HEK293 (cell line): ENCODE results near the gene TAGAP.

Experiments used
- PRDM1 ChIP-seq: fragments of 450-650 bp; formaldehyde crosslinking; IDR thresholded peaks from 2 replicates; pipeline ENCODE4; 2016; ENCODE audit warnings: missing biosample characterization, missing genetic modification characterization
- PRDM4 ChIP-seq: fragments of 450-650 bp; formaldehyde crosslinking; IDR thresholded peaks from 2 replicates; pipeline ENCODE4 v1.5.1; 2017; ENCODE audit warnings: missing biosample characterization, missing genetic modification characterization
- YY1 ChIP-seq: fragments of 450-650 bp; formaldehyde crosslinking; IDR thresholded peaks from 2 replicates; pipeline ENCODE4 v1.5.1; 2018; ENCODE audit warnings: missing biosample characterization, missing genetic modification characterization
- ZNF274 ChIP-seq, 2 experiments: fragments of 200-500 bp in 1 of 2; fragments of 450-650 bp in 1 of 2; sonication (Bioruptor generic) in 1 of 2; formaldehyde crosslinking in 1 of 2; IDR thresholded peaks; 2 replicates each; pipeline versions ENCODE4 v1.5.1 to v1.6.1; 2014 to 2016; ENCODE audit warnings: borderline replicate concordance in 1 of 2, inconsistent platforms in 1 of 2, low read length in 1 of 2, missing biosample characterization in 1 of 2, missing genetic modification characterization in 1 of 2
- ZNF501 ChIP-seq: fragments of 450-650 bp; formaldehyde crosslinking; IDR thresholded peaks from 2 replicates; pipeline ENCODE4 v1.5.1; 2016; ENCODE audit warnings: missing biosample characterization, missing genetic modification characterization
- ZNF660 ChIP-seq: fragments of 450-650 bp; IDR thresholded peaks from 2 replicates; pipeline ENCODE4 v1.5.1; 2018; ENCODE audit warnings: missing biosample characterization, mild to moderate bottlenecking, missing genetic modification characterization
- ZNF837 ChIP-seq: fragments of 450-650 bp; formaldehyde crosslinking; IDR thresholded peaks from 2 replicates; pipeline ENCODE4 v1.5.1; 2016; ENCODE audit warnings: missing biosample characterization, missing genetic modification characterization
- TF ChIP-seq, protein P1 (sequence below): fragments of 450-650 bp; formaldehyde crosslinking; IDR thresholded peaks from 2 replicates; pipeline ENCODE4 v1.5.1; 2016; ENCODE audit warnings: missing biosample characterization, missing genetic modification characterization

GRCh38 chr6:159092631-159093030 is 47.8 kb upstream of the TAGAP start:
- TF ChIP-seq ZNF837 (tag by site-specific recombination): no peak
- TF ChIP-seq, protein P1, sequence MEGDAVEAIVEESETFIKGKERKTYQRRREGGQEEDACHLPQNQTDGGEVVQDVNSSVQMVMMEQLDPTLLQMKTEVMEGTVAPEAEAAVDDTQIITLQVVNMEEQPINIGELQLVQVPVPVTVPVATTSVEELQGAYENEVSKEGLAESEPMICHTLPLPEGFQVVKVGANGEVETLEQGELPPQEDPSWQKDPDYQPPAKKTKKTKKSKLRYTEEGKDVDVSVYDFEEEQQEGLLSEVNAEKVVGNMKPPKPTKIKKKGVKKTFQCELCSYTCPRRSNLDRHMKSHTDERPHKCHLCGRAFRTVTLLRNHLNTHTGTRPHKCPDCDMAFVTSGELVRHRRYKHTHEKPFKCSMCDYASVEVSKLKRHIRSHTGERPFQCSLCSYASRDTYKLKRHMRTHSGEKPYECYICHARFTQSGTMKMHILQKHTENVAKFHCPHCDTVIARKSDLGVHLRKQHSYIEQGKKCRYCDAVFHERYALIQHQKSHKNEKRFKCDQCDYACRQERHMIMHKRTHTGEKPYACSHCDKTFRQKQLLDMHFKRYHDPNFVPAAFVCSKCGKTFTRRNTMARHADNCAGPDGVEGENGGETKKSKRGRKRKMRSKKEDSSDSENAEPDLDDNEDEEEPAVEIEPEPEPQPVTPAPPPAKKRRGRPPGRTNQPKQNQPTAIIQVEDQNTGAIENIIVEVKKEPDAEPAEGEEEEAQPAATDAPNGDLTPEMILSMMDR (tag by site-specific recombination): no peak
- no peak for TF ChIP-seq ZNF274 (IDR thresholded peaks at IDR 0.05; ENCODE audit: low read length)
- TF ChIP-seq ZNF274 (tag by site-specific recombination; IDR thresholded peaks at IDR 0.05; ENCODE audit: borderline replicate concordance): no peak
- TF ChIP-seq PRDM4 (tag by site-specific recombination): no peak
- no peak for TF ChIP-seq PRDM1
- TF ChIP-seq ZNF660 (tag by site-specific recombination): no peak
- no peak for TF ChIP-seq ZNF501
- TF ChIP-seq YY1 (tag by site-specific recombination): no peak
